D341Med (cell line): Measurements from ENCODE around the gene NLRP10.
A peak's percentile ranks its signal among the peaks of the same experiment; 100 is the strongest.
"Not testable (repeated sequence)": the region's sequence is repeated elsewhere in the genome, so short reads cannot be mapped to it uniquely, and the experiment has no call there.

ENCODE experiments used
- DNase-seq: peaks from one replicate; pipeline ENCODE4 v3.0.0; 2012; ENCODE audit warnings: low spot score

Gene NLRP10, protein sequence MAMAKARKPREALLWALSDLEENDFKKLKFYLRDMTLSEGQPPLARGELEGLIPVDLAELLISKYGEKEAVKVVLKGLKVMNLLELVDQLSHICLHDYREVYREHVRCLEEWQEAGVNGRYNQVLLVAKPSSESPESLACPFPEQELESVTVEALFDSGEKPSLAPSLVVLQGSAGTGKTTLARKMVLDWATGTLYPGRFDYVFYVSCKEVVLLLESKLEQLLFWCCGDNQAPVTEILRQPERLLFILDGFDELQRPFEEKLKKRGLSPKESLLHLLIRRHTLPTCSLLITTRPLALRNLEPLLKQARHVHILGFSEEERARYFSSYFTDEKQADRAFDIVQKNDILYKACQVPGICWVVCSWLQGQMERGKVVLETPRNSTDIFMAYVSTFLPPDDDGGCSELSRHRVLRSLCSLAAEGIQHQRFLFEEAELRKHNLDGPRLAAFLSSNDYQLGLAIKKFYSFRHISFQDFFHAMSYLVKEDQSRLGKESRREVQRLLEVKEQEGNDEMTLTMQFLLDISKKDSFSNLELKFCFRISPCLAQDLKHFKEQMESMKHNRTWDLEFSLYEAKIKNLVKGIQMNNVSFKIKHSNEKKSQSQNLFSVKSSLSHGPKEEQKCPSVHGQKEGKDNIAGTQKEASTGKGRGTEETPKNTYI

DNA sequence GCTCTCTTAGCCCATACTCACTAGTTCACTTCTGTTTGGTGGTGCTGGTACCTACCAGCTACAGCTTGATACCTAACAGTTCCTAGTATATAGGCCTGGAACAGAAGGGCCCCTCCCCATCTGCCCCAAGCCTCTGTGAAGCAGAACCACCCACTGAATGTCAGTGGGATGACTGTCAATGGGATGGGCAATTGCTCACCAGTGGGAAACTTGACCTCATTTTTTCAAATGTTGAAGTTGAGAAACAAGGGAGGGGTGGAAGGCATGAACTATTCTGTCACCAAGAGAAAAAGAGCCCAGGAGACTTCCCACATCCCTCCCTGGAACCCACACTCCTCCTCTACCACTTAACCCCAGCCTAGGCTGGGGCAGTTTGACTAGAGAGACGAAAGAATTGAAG is at the start of gene NLRP10:
NLRP10 (minus strand) TSS at position 62 of the 400 bp plus-strand sequence. CDS start 1,952 bp downstream, outside the sequence.
- no peak for DNase-seq

DNA sequence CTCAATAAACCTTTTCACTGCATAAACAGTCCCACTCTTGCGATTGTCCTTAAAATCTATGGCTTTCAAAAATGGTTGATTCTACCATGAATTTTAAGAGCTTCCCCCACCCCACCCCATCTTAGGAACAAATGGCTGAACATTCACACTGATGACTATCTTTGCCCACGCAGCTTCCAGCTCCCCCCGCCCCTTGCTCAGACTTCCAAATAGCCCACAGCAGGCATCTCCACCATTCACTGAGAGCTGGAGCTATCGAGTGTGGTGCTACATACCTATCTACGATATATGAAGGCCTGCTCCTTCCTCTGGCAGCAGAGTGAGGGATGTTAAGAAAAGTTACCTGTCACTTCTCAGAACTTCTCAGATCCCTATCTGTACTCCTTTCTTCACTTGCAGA is 48.6 kb upstream of the NLRP10 start:
- DNase-seq = no peak

DNA sequence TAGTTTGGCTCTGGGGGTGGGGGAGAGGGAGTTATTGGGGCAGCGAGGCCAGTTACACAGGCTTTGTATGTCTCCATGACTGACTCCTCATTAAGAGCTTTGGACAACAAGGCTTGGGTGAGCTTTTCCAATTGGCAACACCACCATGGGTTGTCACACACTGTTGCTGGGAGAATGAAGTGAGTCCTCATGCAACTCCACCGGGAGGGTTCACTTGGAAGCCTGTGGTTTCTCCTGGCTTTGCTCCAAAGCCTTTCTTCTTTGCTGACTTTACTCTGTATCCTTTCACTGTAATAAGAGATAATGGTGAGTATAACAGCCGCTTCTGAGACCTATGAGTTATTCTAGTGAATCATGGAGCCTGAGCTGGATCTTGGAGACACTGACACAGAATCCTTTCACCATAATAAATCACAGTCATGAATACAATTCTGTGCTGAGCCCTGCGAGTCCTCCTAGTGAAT is 46.8 kb upstream of the NLRP10 start:
- no peak for DNase-seq

DNA sequence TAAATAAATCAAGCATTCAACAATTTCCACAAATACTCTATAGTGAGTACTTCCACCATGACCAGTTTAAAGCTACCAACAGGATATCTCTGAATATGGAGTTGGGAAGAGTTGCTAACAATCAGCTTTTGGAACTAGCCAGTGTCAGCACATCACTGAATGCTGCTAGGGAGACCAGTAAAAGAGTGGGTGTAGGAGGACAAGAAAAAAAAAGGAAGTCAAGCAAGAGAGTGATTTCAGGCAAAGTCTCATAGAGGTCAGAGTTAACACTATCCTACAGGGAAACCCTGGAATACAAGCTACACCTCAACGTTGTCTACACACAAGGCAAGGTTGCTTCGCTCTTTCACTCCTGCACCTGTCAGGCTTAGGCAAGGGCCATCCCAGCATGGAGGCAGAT is 46.1 kb upstream of the NLRP10 start:
- no peak for DNase-seq

DNA sequence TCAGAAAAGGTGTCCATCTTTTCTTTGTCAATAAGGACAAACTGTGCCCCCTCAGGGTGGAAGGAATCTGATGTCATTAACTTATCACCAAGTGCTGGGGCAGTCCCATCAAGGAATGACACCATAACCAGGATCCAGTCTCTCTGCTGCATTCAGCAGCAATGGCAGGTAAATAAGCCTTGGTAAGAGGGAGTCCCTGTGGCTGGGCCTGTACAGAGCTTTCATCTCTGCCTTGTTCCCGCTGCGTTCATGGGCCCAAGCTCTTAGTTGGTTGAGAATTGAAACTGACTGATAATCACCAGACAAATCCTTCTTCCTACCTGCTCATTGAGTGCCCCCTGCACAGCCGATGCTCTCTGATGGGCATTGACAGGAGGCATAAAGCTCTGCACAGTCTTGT is 44.6 kb upstream of the NLRP10 start:
- DNase-seq = no peak

DNA sequence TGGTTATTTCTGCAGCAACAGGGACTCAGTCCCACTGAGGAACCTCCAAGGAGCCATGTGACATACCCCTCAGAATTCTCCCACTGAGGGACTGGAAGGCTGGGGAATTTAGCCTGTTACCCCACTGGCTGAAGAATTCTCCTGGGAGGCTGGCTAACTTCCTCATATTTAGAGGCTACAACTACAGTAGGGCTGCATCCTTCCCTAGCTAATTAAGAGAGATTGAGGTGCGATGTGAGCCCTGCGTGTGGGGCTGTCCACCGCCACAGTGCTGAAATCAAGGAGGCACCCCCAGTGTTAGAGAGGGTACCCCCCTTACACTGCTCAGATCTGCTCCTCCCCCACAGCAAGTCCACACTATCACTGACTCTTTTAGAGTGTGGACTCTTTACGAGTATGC is 43.0 kb upstream of the NLRP10 start:
- no peak for DNase-seq

DNA sequence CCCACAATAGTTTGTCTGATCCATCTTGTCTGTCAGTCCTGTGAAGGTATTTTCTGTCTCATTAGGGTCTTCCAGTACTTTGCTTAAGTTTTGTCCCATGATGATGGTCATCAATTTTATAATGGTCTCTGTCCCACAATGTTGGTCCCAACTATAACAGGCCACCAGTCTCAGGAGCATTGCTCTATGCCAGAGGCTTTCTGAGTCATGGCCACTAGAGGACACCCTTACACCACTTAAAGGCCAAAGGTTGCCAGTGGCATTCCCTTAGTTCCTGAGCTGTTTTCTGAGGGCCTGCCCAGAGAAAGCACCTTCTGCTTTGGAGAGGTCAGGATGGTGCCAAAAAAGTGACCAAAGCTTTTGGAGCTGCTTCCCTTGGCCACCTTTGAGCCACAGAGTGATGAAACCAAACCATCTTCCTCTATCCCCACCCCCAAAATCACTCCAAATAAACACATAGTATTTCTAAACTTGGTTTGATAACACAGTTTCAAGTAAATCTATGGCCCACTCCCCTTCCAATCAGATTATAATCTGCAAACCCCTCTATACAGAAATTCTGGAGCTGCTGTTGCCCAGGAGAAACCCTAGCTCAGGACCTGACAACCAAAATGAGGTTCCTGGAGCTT is 41.2 kb upstream of the NLRP10 start:
- DNase-seq = peak; percentile 78

DNA sequence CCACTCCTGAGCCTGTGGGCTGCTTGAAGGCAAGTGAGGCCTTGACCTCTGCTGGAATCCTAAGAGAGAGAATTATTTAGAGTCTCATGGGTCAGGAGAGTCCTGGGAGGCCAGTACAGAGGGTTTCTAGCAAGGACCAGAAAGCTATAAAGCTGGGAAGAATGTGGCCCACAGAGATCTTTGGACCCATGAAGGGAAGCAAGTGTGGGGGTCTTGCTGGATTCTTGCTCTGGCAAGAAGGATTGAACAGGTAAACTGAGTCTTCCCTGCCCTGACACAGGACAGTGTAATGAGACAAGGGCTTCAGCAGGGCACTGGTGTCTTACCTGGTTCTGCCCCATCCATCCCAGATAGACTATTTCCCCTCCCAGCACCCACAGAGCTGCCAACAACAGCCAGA is 40.3 kb upstream of the NLRP10 start:
- no peak for DNase-seq

DNA sequence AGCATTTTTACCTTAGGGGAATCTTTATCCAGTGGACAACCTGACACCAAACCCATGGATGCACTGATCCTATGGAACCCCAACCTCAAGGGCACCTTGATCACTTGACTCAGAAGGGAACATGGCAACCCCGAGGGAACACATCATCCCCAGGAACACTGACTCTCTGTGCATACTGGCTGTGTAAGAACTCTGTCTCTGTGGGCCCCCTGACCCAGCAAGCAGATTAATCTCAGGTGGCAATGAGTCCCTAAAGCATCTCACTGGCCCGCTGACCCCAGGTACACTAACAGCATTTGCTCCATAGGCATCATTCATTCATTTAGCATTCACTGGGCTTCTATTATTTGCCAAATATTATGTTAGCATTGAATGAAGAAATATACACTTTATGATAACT is 38.8 kb upstream of the NLRP10 start:
- DNase-seq = no peak

DNA sequence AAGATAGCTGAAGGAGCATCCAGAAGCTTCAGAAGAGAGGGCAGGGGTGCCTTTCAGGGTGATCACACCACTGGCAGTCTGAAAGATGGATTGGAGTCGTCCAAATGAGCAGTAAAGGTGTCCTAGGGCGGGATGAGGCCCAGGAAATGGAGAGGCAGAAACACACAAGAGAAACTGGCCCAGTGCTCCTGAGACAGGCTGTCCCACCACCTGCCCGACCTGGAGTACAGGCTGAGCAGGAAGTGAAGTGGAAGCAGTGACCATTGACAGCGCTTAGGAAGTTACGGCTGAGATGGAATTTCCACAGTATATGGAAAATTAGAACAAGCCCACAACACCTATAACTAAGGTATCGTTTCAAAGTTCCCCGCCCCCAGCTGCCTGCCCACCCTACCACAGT is 37.9 kb upstream of the NLRP10 start:
- DNase-seq = no peak

DNA sequence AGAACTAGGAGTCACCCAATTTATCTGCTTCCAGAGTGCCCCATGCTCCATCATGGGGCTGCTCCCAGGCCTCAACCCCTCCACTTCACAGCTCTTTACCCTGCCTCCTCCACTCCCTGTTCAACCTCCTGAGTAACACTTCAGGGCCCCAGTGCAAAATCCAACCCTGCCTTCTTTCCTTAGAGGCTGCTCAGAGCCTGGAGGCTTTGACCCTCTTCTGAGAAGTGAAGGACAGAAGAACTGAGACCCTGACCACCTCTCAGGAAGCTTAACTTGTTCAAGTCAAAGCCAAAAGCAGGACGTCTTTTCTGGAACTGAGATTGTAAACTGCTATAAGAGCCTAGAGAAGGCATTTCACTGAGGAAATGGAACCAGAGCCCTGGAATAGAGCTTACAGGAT is 37.4 kb upstream of the NLRP10 start:
- no peak for DNase-seq

DNA sequence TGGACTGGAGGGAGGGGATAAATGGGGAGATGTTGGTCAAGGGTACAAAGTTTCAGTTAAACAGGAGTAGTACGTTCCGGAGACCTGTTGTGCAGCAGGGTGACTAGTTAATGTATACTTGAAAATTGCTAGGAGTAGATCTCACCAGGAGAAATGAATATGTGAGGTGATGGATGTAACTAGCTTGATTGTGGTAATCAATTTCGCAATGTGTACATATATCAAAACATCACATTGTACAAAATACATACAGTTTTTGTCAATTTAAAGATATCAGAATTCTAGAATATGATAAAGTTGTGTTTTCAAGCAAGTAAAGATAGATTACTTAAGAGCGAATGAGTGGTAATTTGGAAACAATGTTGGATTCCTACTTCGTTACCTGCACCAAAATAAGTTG is 35.1 kb upstream of the NLRP10 start:
- no peak for DNase-seq

DNA sequence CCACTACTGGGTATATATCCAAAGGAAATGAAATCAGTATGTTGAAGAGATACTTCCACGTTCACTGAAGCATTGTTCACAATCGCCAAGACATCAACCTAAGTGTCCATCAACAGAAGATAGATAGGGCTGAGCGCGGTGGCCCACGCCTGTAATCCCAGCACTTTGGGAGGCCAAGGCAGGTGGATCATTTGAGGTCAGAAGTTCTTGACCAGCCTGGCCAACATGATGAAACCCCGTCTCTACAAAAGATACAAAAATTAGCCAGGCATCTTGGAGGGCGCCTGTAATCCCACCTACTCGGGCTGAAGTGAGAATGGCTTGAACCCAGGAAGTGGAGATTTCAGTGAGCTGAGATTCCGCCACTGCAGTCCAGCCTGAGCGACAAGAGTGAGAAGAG is 34.5 kb upstream of the NLRP10 start:
- no peak for DNase-seq

DNA sequence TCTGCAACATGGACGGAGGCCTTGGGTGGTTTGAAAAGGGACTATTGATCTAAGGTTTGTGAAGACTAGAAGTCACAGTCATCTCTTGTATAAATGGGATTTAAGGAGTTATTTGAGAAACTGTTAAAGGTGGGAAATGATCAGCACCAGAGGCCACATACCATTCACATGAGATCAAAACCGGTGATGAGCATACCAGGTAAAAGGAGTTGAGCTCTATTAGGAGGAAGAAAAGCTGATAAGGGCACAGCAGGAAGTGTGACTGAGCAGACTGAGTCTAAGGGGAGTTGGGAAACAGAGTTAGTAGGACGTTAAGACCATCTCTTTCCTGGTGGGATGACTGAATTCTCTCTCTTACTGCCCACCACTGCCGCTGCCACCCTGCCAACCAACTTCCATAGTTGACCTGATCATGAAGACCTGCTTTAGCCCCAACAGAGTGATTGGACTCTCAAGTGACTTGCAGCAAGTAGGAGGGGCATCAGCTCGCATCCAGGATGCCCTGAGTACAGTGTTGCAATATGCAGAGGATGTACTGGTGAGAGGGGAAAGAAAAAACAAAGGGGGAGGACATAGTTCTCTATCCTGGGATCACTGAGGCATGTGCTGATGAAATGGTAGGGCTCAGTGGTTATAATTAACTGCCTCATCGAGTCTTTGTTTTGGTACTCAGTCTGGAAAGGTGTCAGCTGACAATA is 29.5 kb upstream of the NLRP10 start:
- no peak for DNase-seq

DNA sequence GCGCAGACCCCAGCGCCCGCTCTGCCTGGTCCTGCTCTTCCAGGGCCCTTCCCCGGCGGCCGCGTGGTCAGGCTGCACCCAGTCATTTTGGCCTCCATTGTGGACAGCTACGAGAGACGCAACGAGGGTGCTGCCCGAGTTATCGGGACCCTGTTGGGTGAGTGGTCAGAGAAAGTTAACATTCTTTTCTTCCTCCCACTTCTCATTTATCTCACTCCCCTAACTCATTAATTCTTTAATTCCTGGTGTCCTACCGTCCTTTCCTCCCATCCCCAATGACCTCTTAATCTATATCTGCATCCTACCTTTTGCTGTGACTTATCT is 22.3 kb upstream of the NLRP10 start:
- not testable (repeated sequence) for DNase-seq

DNA sequence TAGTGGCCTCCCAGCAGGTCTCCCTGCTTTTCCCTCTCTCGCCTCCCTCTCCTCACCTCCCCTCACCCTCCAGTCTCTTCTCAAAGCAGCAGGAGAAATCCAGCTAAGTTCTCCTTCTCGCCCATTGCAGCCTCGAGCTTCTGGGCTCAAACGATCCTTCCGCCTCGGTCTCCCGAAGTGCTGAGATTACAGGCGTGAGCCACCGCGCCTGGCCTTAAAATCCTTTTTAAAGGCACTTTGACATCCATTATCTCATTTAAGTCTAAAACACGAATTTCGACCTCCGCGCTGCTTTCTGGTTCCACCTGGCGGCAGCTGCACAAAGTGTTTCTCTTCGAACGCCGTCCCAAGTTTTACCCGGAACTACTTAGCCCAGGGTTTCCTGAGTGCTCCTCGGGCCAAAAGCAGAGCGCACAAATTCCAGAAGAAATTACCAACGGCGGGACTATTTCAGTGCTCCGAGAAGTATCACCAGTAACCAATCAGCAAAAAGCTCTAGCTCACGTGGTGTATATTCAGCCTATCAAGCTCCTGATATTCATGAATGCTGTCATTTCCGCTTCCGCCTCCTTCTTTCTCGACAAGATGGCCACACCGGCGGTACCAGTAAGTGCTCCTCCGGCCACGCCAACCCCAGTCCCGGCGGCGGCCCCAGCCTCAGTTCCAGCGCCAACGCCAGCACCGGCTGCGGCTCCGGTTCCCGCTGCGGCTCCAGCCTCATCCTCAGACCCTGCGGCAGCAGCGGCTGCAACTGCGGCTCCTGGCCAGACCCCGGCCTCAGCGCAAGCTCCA is 21.7 kb upstream of the NLRP10 start, which contains the start of gene EIF3F:
EIF3F (plus strand) TSS at position 570 of the 792 bp plus-strand sequence; CDS start at position 586, 16 bp downstream.
- DNase-seq = peak; percentile 86

DNA sequence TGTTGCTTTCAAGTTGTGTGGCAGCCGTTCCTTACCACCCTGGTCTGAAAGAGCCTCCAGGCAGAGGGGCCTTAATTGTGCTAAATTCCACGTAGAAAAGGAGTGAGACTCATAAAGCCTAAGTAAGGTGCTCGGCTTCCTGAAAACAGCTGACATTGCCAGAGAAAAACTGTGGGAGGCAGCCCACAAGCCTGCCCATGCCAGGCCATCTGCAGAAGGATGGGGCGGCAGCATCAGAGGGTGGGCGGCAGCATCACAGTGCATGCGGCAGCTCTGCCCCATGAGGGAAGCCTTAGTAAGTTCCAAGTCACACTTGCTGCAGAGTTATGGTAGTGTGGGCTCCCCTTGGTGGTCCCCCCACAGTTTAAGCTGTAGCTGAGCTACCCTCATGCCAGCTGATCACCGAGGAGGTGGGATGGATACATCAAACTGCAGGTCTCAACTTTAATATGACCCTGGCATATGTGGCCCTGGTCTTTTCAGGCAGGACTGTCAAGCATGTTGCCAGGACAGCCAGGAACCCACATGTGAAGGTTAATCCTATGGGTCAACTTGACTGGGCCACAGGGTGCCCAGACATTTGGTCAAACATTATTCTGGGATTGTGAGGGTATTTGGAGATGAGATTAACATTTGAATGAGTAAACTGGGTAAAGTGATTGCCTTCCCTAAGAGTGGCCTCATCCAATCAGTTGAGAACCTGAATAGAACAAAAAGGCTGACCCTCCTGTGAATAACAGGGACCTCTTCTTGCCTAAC is 18.8 kb upstream of the NLRP10 start:
- no peak for DNase-seq

DNA sequence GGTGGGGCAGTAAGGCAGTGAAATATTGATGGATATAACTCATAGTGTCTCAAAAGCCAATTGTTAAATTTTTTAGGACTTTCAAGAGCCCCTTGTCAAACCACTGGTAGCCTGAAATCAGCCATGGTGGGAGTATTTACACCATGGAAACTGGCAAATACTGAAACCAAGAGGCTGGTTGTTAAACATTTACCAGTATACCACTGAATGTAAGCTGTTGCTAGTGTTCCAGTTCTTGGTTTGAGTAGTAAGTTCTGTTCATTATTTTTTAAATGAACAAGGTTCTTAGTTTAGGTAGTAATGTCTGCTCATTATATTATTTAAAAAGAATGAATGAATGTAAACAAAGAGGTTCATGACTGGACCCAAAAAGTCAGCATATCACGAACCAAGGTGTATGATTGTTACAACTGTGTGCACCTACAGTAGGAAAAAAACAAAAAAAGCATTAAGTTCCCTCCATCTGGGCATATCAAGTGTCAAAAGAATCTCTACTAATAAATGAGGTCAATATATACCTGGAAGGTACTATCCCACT is 17.4 kb upstream of the NLRP10 start:
- no peak for DNase-seq

DNA sequence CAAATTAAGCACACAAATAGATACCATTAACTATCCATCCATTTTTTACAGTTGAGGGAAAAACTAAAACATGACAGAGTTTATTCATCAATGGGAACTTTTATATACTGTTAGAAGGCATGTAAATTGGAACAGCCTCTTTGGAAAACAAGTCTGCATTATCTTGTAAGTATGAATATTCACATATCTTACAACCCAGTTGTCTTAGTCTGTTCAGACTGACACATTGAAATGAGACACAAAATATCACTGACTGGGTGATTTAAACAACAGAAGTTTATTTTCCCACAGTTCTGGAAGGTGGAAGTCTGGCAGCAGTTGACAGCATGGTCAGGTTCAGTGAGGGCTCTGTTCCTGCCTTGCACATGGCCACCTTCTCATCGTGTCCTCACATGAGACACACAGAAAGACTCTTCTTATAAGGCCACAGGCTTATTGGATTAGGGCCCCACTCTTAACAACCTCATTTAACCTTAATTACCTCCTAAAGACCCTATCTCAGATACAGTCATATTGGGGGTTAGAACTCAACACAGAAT is 16.4 kb upstream of the NLRP10 start:
- DNase-seq = no peak

DNA sequence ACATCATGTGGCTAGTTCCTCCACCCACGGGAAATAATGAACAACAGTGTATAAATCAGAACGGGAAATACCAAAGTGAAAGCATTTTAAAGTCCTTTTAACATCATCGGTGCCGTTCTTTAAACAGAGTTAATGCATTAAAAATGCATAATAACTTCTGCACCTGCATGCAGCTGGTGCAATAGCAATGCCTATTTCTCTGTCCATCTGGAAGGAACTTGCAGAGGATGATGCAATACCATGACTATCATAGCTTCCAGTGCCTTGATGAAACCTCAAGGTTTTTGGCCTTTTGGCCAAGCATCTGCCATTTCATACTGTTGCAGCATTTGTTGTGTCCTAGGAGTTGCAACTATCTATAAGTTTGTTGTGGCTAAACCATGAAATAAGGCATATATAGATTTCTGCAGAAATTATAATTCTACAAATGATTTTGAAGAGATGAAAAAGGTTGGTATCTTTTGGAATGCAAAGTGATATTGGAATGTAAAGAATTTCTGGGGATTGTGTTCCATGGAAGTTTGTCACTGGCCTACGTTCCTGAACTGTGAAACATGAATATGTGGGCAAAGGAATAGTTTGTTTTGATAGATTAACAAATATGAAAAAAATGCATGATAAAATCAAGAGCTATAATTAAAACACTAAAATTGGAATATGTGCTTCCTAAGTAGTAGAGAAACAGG is 12.1 kb upstream of the NLRP10 start:
- DNase-seq = no peak
